Glomerular visceral epithelial cell (primary cell): ENCODE measurements around the gene GRIN3B.
"Not testable (repeated sequence)": the region's sequence is repeated elsewhere in the genome, so short reads cannot be mapped to it uniquely, and the experiment has no call there.

Experiments
- DNase-seq: peaks from one replicate; pipeline ENCODE4 v3.0.0-alpha.2; 2016; ENCODE audit errors: extremely low spot score

The GRIN3B gene

DNA sequence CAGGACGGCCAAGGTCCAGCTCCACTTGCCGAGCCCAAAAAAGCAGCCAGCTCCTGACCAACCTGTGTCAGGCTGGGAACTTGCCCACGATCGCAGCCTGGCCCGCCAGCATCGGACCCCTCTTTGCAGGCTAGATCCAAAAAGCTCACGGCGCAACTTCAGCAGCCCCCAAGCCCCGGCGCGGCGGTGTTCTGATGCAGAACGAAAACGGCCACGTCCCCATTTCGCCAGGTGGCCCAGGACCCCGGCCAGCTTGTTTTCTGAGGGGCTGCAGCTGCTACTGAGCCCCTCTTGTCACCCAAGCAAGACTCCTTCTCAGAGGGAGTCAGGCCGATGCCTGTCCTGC lies 19.4 kb downstream of the GRIN3B start:
- DNase-seq, result no peak

DNA sequence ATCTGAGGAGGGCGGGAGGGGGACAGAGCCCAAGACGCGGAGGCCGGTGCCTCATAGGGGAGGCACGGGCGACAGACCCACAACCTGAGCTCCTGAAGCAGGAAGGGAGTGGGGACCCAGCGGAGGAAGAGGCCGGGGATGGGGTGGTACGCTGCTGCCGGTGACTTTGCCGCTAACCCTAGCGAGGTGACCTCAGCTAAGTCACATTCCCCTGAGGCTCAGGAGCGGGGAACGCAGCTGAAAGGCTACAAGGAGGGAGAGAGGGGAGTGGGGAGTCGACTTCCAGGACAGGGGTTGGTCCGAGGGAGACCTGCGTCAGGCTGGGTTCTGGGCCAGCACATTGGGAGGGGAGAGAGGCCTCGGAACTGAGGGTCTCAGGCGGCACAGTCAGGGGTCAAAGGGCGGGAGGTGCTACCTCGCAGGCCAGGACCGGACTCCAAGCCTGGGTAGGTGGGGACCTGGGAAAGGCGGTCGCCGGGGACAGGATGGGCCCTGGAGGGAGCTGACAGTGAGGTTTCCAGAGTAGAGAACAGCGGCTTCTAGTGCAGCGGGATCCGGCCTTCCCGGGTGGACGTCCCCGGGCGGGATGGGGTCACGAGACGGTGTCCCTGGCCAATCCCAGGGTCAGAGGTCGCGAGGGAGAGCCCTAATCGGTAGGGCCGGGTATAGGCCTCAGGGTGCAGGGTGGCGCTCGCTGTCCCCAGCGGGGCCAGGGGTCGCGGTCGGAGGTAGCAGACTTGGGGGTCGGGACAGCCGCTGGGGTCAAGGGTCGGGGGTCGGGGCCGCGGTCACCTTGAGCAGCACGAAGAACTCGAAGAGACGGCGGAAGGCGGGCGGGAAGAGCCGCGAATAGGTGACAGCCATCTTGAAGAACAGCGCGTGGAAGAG lies 20.0 kb downstream of the GRIN3B start:
- DNase-seq, result no peak

- DNase-seq, result peak; percentile 98
Measured at GRCh38 chr19:1020868-1021425, 20.7 kb downstream of the GRIN3B start, which contains the start of gene TMEM259. Gene TMEM259 (minus strand): TSS chr19:1021123. CDS start chr19:1020996, 127 bp downstream.

- DNase-seq, result not testable (repeated sequence)
Measured at GRCh38 chr19:1023883-1024188, 23.6 kb downstream of the GRIN3B start.

DNA sequence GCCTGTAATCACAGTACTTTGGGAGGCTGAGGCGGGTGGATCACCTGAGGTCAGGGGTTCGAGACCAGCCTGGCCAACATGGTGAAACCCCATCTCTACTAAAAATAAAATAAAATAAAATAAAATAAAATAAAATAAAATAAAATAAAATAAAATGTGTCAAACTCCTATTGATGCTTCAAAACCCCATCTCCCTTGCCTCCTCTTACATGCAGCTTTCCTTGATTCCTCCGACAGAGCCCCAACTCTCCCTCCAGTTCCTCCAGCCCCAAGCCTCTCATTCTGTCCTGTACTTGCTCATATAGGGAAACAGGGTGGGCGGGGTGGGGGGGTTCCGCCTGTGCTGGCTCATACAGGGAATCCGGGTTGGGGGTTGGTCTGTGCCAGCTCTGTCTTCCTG lies 24.9 kb downstream of the GRIN3B start:
- DNase-seq, result not testable (repeated sequence)

GRCh38 chr19:1025960-1026782 lies 26.0 kb downstream of the GRIN3B start, which contains the start of gene CNN2:
Gene CNN2 (plus strand): TSS chr19:1026608. CDS start chr19:1026662, 54 bp downstream.
- peak; percentile 80 for DNase-seq

GRCh38 chr19:1026783-1027649 lies 26.8 kb downstream of the GRIN3B start:
- DNase-seq, result peak; percentile 42

GRCh38 chr19:1027650-1028061 lies 27.4 kb downstream of the GRIN3B start:
- no peak for DNase-seq

GRCh38 chr19:1028062-1028926 lies 28.1 kb downstream of the GRIN3B start:
- DNase-seq, result peak; percentile 97

- DNase-seq, result no peak
Measured at GRCh38 chr19:1032264-1032867, 32.1 kb downstream of the GRIN3B start.

- no peak for DNase-seq
Measured at GRCh38 chr19:1035998-1036621, 35.9 kb downstream of the GRIN3B start.

DNA sequence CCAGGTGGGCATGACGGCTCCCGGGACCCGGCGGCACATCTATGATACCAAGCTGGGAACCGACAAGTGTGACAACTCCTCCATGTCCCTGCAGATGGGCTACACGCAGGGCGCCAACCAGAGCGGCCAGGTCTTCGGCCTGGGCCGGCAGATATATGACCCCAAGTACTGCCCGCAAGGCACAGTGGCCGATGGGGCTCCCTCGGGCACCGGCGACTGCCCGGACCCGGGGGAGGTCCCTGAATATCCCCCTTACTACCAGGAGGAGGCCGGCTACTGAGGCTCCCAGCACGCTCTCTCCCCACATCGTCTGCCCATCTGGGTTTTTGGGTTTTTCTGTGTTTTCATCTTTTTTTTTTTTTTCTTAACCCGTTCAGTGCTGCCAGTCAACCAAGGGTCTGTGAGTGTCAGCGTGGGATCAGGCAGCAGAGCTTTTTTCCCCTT lies 37.4 kb downstream of the GRIN3B start:
- no peak for DNase-seq

GRCh38 chr19:1038978-1039645 lies 38.9 kb downstream of the GRIN3B start:
- no peak for DNase-seq

DNA sequence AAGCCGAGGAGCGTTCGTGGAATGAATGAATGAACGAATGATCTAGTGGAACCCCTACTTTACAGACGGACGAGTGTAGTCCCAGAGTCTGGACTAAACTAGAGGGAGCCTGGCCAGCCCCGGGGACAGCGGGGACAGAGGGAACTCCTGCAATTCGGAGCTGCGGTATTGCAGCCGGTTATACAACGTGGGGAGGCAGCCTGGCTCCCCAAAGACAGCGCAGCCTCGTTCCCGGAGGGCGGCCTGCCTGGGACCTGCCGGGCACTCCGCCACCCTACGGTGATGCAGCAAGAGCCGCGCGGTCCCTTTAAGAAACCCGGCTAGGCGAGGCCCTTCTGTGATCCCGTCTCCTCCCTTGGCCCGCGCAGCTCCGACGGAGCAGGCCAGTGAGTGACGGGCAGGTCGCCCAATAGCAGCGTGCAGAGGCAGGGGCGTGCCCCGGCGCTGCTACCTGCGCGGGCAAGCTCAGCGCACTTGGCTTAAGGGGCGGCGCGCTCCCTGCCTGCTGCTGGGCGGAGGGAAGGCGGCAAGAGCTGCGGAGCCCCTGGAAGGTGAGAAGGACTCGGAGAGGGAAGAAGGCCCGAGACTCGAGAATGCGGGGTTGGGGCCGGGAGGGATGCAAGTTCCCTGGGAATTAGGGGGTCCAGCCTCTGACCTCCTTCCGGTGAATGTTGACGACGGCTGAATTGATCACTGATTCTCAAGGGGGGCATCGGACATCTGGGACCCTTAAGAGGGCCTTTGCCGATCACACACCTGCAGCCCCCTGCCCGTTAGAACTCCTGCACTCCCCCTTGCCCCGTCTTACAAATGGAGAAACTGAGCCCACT lies 39.6 kb downstream of the GRIN3B start, which contains the start of gene ABCA7:
Gene ABCA7, plus strand, starts transcription at position 462 of the 830 bp plus-strand sequence. CDS start 1,255 bp downstream, outside the sequence.
- DNase-seq, result peak; percentile 99

- peak; percentile 89 for DNase-seq
Measured at GRCh38 chr19:1040476-1041271, 40.5 kb downstream of the GRIN3B start.

- DNase-seq, result no peak
Measured at GRCh38 chr19:1041272-1041834, 41.1 kb downstream of the GRIN3B start.
